Testis (tissue), 3 donors: ENCODE results near the gene GALR2. TPM values are rescaled to one million over a fixed set of nuclear protein-coding genes. Genes with fewer than 3 reads are reported as not detected.

Experiments
- DNase-seq: peaks from one replicate; pipeline ENCODE4 v3.0.0-alpha.2; 2019
- H3K27ac ChIP-seq, 2 donors: fragments of 200-600 bp; sonication (generic); one replicate each; pipeline ENCODE4 v1.5.1; 2019
- H3K27me3 ChIP-seq: fragments of 200-600 bp; sonication (generic); one replicate; pipeline ENCODE4 v1.5.1; 2019
- H3K36me3 ChIP-seq: fragments of 200-600 bp; sonication (generic); one replicate; pipeline ENCODE4 v1.5.1; 2017; ENCODE audit warnings: low read depth; ENCODE audit errors: missing control alignments
- H3K4me1 ChIP-seq: fragments of 200-600 bp; sonication (generic); one replicate; pipeline ENCODE4 v1.5.1; 2019
- H3K4me3 ChIP-seq, 2 donors: fragments of 200-600 bp; sonication (generic); one replicate each; pipeline ENCODE4 v1.5.1; 2017 to 2019
- H3K9me3 ChIP-seq: fragments of 200-600 bp; sonication (generic); one replicate; pipeline ENCODE4 v1.5.1; 2017
- POLR2A ChIP-seq: fragments of 450-650 bp; IDR thresholded peaks from one replicate; pipeline ENCODE4 v1.6.1; 2017; ENCODE audit warnings: antibody characterized with exemption, mild to moderate bottlenecking, moderate library complexity
- WGBS, 2 donors: methylation state at CpG; one replicate each; pipeline ENCODE4 v1.1.5; 2018; 5-methylcytosine and 5-hydroxymethylcytosine counted together
- intact Hi-C: fragments of 100-400 bp; cut with DNase I; formaldehyde crosslinking; loops from one replicate; pipeline ENCODE4 v1.15.1; 2023; ENCODE audit warnings: low total_unique reads
- polyA plus RNA-seq: library from polyadenylated mRNA; stranded (reverse); fragments of 350-450 nt; fragmentation: Illumina TruSeq; extraction: RNeasy Lipid Tissue Mini Kit (QIAGEN cat#74804); gene quantifications from one replicate; pipeline ENCODE4 v1.2.3, GENCODE V29; 2014; ENCODE audit warnings: low read depth, low replicate concordance; ENCODE audit not compliant: insufficient read depth
- total RNA-seq, 2 donors: library from RNA; depleted of rRNA; stranded (reverse); fragments of >200 nt; gene quantifications; one replicate each; pipeline ENCODE4 v1.2.3, GENCODE V29; 2016
- TF ChIP-seq, protein P1 (sequence below), 3 experiments: fragments of 450-650 bp in 2 of 3; fragments of 200-600 bp in 1 of 3; sonication (generic) in 1 of 3; IDR thresholded peaks; one replicate each; pipeline ENCODE4 v1.5.1; 2016 to 2019; ENCODE audit warnings: antibody characterized with exemption in 3 of 3, mild to moderate bottlenecking in 2 of 3, moderate library complexity in 1 of 3

GALR2 gene
- total and polyA plus RNA-seq, 3 donors from 2014 or later: 0.31 to 1.6 (median 0.47) TPM

- 86 to 88% methylated on average over 13 to 20 of the region's 20 CpGs for WGBS, 2 donors
- Histone ChIP-seq H3K36me3 (no peaks in the 10 kb centered on the region), H3K4me1 (peaks cover 21% of the 10 kb centered on the region), H3K27ac (no peak overlapping the region), H3K27me3 (no peaks in the 10 kb centered on the region), H3K9me3 (no peaks in the 10 kb centered on the region), H3K4me3 (no peak overlapping the region)
- TF ChIP-seq, protein P1, sequence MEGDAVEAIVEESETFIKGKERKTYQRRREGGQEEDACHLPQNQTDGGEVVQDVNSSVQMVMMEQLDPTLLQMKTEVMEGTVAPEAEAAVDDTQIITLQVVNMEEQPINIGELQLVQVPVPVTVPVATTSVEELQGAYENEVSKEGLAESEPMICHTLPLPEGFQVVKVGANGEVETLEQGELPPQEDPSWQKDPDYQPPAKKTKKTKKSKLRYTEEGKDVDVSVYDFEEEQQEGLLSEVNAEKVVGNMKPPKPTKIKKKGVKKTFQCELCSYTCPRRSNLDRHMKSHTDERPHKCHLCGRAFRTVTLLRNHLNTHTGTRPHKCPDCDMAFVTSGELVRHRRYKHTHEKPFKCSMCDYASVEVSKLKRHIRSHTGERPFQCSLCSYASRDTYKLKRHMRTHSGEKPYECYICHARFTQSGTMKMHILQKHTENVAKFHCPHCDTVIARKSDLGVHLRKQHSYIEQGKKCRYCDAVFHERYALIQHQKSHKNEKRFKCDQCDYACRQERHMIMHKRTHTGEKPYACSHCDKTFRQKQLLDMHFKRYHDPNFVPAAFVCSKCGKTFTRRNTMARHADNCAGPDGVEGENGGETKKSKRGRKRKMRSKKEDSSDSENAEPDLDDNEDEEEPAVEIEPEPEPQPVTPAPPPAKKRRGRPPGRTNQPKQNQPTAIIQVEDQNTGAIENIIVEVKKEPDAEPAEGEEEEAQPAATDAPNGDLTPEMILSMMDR (IDR thresholded peaks at IDR 0.05): peak in 2 of 3 experiments; percentile 2 to 29
- no peak for TF ChIP-seq POLR2A
- no peak for DNase-seq
- intact Hi-C loops: no loop called here
These were observed 42.4 kb upstream of the GALR2 start for GRCh38 chr17:76032073-76032779.

GRCh38 chr17:76032780-76033108 lies 41.8 kb upstream of the GALR2 start:
- Histone ChIP-seq H3K4me1 (peaks cover 21% of the 10 kb centered on the region), H3K27me3 (no peaks in the 10 kb centered on the region), H3K36me3 (no peaks in the 10 kb centered on the region), H3K4me3 (no peak overlapping the region), H3K27ac (no peak overlapping the region), H3K9me3 (no peaks in the 10 kb centered on the region)
- no peak for TF ChIP-seq POLR2A
- TF ChIP-seq, protein P1 (IDR thresholded peaks at IDR 0.05): no peak
- 72 to 90% methylated on average over 5 of the region's 5 CpGs for WGBS, 2 donors
- intact Hi-C loops: no loop called here
- DNase-seq: no peak

DNA sequence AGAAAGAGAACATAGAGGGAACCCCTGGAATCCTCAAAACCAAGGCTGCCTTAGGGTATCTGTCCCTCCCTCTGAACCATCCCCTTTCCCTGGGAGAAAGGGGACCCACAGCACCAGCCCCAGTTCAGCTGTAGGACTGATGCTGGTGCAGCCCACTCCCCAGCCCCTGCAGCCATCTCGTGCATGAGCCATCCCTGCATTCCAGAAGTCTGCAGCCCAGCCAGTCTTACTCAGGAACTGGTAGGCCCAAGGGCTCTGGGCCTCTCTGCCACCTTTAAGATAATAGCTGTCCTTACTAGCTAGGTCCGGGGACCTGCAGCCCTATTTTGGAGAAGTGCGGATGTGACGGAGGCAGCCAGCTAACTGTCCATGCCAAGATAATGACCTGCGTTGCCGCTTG lies 41.4 kb upstream of the GALR2 start:
- intact Hi-C loops: no loop called here
- Histone ChIP-seq H3K9me3 (no peaks in the 10 kb centered on the region), H3K27me3 (no peaks in the 10 kb centered on the region), H3K4me1 (peaks cover 21% of the 10 kb centered on the region), H3K36me3 (no peaks in the 10 kb centered on the region), H3K27ac (no peak overlapping the region), H3K4me3 (no peak overlapping the region)
- no peak for TF ChIP-seq POLR2A
- TF ChIP-seq, protein P1 (IDR thresholded peaks at IDR 0.05): no peak
- no peak for DNase-seq
- WGBS, 2 donors: 81 to 93% methylated on average over 6 of the region's 6 CpGs

DNA sequence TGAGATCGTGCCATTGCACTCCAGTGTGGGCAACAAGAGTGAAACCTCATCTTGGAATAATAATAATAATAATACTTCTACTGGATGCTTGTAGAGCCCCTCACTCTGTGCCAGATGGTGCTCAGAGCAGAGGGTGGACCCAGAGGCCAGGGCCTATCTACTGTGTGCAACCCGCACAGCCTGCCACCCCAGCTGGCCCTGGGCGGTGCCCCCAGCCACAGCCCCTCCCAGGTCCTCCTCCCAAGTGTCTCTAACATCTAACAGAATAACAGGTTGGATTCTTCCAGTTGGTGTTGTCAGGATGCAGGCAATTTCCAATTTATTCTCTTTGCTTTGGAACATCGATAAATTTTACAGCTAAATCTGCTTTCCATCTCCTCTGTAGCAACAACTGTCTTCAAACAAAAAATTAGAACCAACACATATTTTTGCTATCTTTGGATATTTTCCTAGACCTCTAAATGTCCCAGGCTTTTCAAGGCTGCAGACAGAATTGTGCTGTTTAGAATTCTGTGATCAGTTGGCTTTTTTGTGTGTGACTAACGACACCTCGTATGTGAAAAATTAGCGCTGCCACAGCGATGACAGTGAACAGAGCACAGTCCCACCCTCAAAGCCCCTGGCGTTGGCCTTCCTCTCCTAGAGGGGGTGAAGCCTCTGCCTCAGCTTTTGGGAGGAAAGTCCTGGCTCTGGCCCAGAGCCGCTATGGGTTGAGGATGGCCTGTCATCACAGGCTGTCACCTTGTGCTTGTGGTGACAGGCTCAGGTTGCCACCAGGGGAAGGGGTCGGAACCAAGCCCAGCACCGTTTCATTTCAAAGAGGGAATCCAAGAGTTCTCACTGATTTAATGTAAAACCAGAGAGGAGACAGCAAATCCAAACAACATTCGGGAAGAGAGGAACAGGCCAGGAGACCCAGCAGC lies 39.9 kb upstream of the GALR2 start:
- H3K27ac ChIP-seq: peak overlapping the region in 1 of 2 donors; percentile 33
- no peak for DNase-seq
- no peaks in the 10 kb centered on the region for H3K27me3 ChIP-seq
- TF ChIP-seq POLR2A: no peak
- TF ChIP-seq, protein P1 (IDR thresholded peaks at IDR 0.05): no peak
- H3K4me1 ChIP-seq: peaks cover 15% of the 10 kb centered on the region
- intact Hi-C loops: no loop called here
- 60 to 68% methylated on average over 13 of the region's 13 CpGs for WGBS, 2 donors
- no peaks in the 10 kb centered on the region for H3K36me3 ChIP-seq
- no peak overlapping the region for H3K4me3 ChIP-seq
- H3K9me3 ChIP-seq: no peaks in the 10 kb centered on the region
